ENCODE data around the gene TANK. TPM values are rescaled to one million over a fixed set of nuclear protein-coding genes. Genes with fewer than 3 reads are reported as not detected.

TANK gene
- total RNA-seq, 4 donors from 2014 or later: 76.9 to 115 (median 98.1) TPM

GRCh38 chr2:161147856-161148255, 12.4 kb upstream of the TANK start:
- H3K4me1 ChIP-seq: no peaks in the 10 kb centered on the region
- 96% methylated on average over 1 of the region's 1 CpG for WGBS, 2 donors
- H3K36me3 ChIP-seq: no peaks in the 10 kb centered on the region
- H3K27me3 ChIP-seq: no peaks in the 10 kb centered on the region
- TF ChIP-seq CTCF (IDR thresholded peaks at IDR 0.05) (no peak), POLR2A (IDR thresholded peaks at IDR 0.05) (no peak)
- no peak overlapping the region for H3K27ac ChIP-seq
- no peak overlapping the region for H3K4me3 ChIP-seq (replicated peaks in 1 of 3)
- intact Hi-C loops (cut with DNase I): no loop called here
- H3K9me3 ChIP-seq: no peaks in the 10 kb centered on the region
- no peak for DNase-seq

DNA sequence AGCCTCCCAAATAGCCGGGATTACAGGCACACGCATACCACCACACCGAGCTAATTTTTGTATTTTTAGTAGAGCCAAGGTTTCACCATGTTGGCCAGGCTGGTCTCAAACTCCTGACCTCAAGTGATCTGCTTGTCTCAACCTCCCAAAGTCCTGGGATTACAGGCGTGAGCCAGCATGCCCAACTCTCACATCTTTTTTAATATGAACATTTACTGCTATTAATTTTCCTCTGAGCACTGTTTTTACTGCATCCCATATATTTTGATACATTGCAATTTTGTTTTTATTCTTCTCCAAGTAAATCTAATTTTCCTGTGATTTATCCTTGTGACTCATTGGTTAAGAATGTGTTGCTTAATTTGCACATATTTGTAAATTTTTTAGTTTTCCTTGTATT, 9.5 kb upstream of the TANK start:
- H3K4me3 ChIP-seq (replicated peaks in 1 of 3): no peak overlapping the region
- intact Hi-C loops (cut with DNase I): no loop called here
- H3K9me3 ChIP-seq: no peaks in the 10 kb centered on the region
- TF ChIP-seq CTCF (IDR thresholded peaks at IDR 0.05) (no peak), POLR2A (IDR thresholded peaks at IDR 0.05) (no peak)
- no peaks in the 10 kb centered on the region for H3K27me3 ChIP-seq
- no peak for DNase-seq
- WGBS, 2 donors: 97 to 98% methylated on average over 4 of the region's 4 CpGs
- no peaks in the 10 kb centered on the region for H3K36me3 ChIP-seq
- no peak overlapping the region for H3K27ac ChIP-seq
- H3K4me1 ChIP-seq: no peaks in the 10 kb centered on the region

DNA sequence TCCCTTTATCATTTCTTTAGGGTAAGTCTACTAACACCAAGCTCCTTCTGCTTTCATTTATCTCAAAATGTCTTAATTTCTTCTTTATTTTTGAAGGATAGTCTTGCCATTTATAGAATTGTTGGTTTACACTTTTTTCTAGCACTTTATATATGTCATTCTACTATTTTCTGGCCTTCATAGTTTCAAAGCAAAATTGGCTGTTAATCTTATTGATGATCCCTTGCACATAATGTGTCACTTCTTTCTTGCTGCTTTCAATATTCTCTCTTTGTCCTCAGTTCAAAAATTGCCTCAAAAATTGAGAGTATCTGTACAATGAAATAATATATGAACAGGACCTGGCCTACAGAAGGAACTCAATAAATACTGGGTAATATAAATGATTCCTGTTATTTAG, 7.9 kb upstream of the TANK start:
- Histone ChIP-seq H3K4me3 (replicated peaks in 1 of 3) (no peak overlapping the region), H3K4me1 (no peaks in the 10 kb centered on the region), H3K9me3 (no peaks in the 10 kb centered on the region), H3K36me3 (no peaks in the 10 kb centered on the region), H3K27me3 (no peaks in the 10 kb centered on the region), H3K27ac (no peak overlapping the region)
- TF ChIP-seq POLR2A (IDR thresholded peaks at IDR 0.05) (no peak), CTCF (IDR thresholded peaks at IDR 0.05) (no peak)
- DNase-seq: no peak
- intact Hi-C loops (cut with DNase I): no loop called here

DNA sequence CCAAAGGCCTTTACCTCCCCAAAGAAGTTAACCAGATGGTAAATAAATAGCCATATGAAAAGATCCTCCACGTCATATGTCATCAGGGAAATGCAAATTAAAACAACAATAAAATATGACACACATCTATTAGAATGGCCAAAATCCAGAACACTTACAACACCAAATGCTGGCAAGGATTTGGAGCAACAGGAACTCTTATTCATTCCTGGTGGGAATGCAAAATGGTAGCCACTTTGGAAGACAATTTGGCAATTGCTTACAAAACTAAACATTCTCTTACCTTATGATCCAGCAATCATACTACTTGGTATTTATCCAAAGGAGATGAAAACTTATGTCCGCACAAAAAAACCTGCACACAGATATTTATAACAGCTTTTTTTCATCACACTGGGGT, 1.3 kb upstream of the TANK start:
- DNase-seq: no peak
- Histone ChIP-seq H3K27ac (peak overlapping the region in 1 of 3 donors; percentile 88), H3K4me3 (replicated peaks in 1 of 3) (no peak overlapping the region), H3K9me3 (no peaks in the 10 kb centered on the region), H3K27me3 (no peaks in the 10 kb centered on the region), H3K4me1 (peaks cover 15 to 23% of the 10 kb centered on the region in 2 donors), H3K36me3 (peaks cover 5 to 7% of the 10 kb centered on the region in 2 donors)
- TF ChIP-seq POLR2A (IDR thresholded peaks at IDR 0.05) (no peak), CTCF (IDR thresholded peaks at IDR 0.05) (no peak)
- intact Hi-C loops (cut with DNase I): no loop called here
- WGBS, 2 donors: 89 to 92% methylated on average over 2 of the region's 2 CpGs

DNA sequence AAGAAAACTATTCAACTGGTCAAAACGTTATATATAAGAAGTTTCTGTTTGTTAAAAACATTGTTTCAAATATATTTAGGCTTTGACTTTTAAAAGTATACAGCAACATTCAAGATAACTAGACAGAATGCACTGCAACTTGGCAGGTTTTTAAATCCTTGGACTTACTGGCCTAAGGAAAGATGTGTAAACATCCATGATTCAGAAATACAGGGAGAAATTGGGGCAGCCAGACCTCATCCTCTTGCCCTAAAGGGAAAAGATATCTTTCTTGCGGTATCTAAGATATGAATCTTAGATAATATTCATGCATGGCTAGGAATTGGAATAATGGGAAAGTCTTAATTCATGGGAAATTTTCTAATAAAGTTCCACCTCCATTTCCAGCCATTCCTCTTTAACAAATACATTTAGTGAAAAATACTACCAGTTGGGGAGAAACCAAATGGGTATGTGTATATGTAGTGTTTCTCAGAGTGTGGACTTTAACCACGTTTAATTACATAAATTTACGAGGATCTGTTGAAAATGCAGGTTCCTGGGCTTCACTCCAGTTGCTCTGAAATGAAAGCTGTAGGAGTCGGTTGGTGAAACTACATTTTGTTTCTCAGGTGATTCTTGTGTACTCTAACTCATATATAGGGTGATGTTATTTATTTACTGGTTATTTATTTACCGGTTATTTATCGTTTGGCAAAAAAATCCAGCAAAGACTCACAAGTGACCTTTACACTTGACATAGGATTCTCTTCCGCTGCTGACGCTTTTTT, 587 bp upstream of the TANK start:
- H3K27me3 ChIP-seq: no peaks in the 10 kb centered on the region
- peaks cover 15 to 23% of the 10 kb centered on the region in 2 donors for H3K4me1 ChIP-seq
- peak overlapping the region; percentile 73 to 96 (median 88) for H3K27ac ChIP-seq
- intact Hi-C loops (cut with DNase I): no loop called here
- WGBS, 2 donors: 26 to 29% methylated on average over 9 of the region's 9 CpGs
- no peaks in the 10 kb centered on the region for H3K9me3 ChIP-seq
- TF ChIP-seq POLR2A (IDR thresholded peaks at IDR 0.05) (no peak), CTCF (IDR thresholded peaks at IDR 0.05) (no peak)
- peak overlapping the region in 2 of 3 donors; percentile 8 to 89 for H3K4me3 ChIP-seq (replicated peaks in 1 of 3)
- DNase-seq: no peak
- H3K36me3 ChIP-seq: peaks cover 5 to 7% of the 10 kb centered on the region in 2 donors
